ENCODE measurements around the gene ANKRD12. TPM values are rescaled to one million over a fixed set of nuclear protein-coding genes. Genes with fewer than 3 reads are reported as not detected.

The ANKRD12 gene
- total and polyA plus RNA-seq, 2 experiments from 2014 or later, result 23.9 to 92.4 TPM

- H3K27ac ChIP-seq (ENCODE audit: low read depth), result no peak overlapping the region
- Mint-ChIP-seq H3K27me3 (ENCODE audit: insufficient read depth, low read depth, poor library complexity) (no peaks in the 10 kb centered on the region), H3K4me1 (peaks cover 3% of the 10 kb centered on the region; the same call in 1 of the 3 replicates), H3K27ac (no peak overlapping the region), H3K36me3 (ENCODE audit: low read depth) (peaks cover 26% of the 10 kb centered on the region), H3K9me3 (peaks cover 12% of the 10 kb centered on the region), H3K4me3 (no peak overlapping the region)
- no peaks in the 10 kb centered on the region for H4K20me1 ChIP-seq (replicated peaks; ENCODE audit: insufficient read depth)
- ATAC-seq, result no peak
- H2AFZ ChIP-seq, result no peak overlapping the region
- H3K4me1 ChIP-seq (ENCODE audit: insufficient read depth), result no peaks in the 10 kb centered on the region
- no peaks in the 10 kb centered on the region for H3K9me2 ChIP-seq (ENCODE audit: insufficient read depth)
- no peak overlapping the region for H3K4me2 ChIP-seq
- H3F3A ChIP-seq (replicated peaks; ENCODE audit: low read depth), result no peaks in the 10 kb centered on the region
- no peaks in the 10 kb centered on the region for H3K27me3 ChIP-seq (ENCODE audit: insufficient read depth)
- no peaks in the 10 kb centered on the region for H3K36me3 ChIP-seq (ENCODE audit: insufficient read depth)
- H3K4me3 ChIP-seq, result no peak overlapping the region
- DNase-seq (ENCODE audit: low spot score), result no peak
- H3K79me2 ChIP-seq (replicated peaks; ENCODE audit: insufficient read depth), result peaks cover 27% of the 10 kb centered on the region
- TF ChIP-seq REST (IDR thresholded peaks at IDR 0.05; ENCODE audit: unreplicated experiment) (no peak), CTCF (conservative IDR thresholded peaks at IDR 0.05; ENCODE audit: low read depth in 2 of 2) (no peak), ZNF331 (CRISPR knock-in tag; IDR thresholded peaks at IDR 0.05; ENCODE audit: low read depth) (no peak), ETS1 (IDR thresholded peaks at IDR 0.05) (no peak), ZNF462 (CRISPR knock-in tag; IDR thresholded peaks at IDR 0.05) (no peak), STAT1 (IDR thresholded peaks at IDR 0.05; ENCODE audit: unreplicated experiment) (no peak), CREB1 (CRISPR knock-in tag; IDR thresholded peaks at IDR 0.05; ENCODE audit: low read depth) (no peak), EZH2 (IDR thresholded peaks at IDR 0.05; ENCODE audit: low read depth, unreplicated experiment) (no peak), EZH2phosphoT487 (IDR thresholded peaks at IDR 0.05; ENCODE audit: unreplicated experiment) (no peak), NANOG (IDR thresholded peaks at IDR 0.05; ENCODE audit: borderline replicate concordance) (no peak), POLR2AphosphoS5 (IDR thresholded peaks at IDR 0.05; ENCODE audit: low read depth) (no peak), JUNB (IDR thresholded peaks at IDR 0.05; ENCODE audit: unreplicated experiment) (no peak), ZNF114 (CRISPR knock-in tag; IDR thresholded peaks at IDR 0.05) (no peak)
These were observed 95.4 kb downstream of the ANKRD12 start for GRCh38 chr18:9231852-9232486.
